OCI-LY1 (cell line): Measurements from ENCODE around the gene C11orf21.

ENCODE experiments used
- CTCF ChIP-seq: fragments of 200-600 bp; sonication (generic), shearing (Covaris generic); IDR thresholded peaks from 2 replicates; pipeline ENCODE4 v1.5.1; 2017; ENCODE audit warnings: mild to moderate bottlenecking, antibody characterized with exemption, low read length, moderate library complexity, mixed read lengths
- EZH2 ChIP-seq: fragments of 200-600 bp; sonication (generic), shearing (Covaris generic); IDR thresholded peaks from 2 replicates; pipeline ENCODE4 v1.8.0; 2017; ENCODE audit warnings: borderline replicate concordance, mixed run types, mild to moderate bottlenecking, antibody characterized with exemption, low read length, moderate library complexity, mixed read lengths

- TF ChIP-seq CTCF = no peak
- TF ChIP-seq EZH2 = no peak
Observed at GRCh38 chr11:2273771-2274170, 27.9 kb downstream of the C11orf21 start.
